Activated naive CD8-positive, alpha-beta T cell (primary cell): ENCODE measurements around the gene CIART.
"Not testable (repeated sequence)": the region's sequence is repeated elsewhere in the genome, so short reads cannot be mapped to it uniquely, and the experiment has no call there.

Source experiments
- H3K27ac Mint-ChIP-seq: one replicate; pipeline ENCODE4 v1.8.0; 2021; ENCODE audit warnings: mixed read lengths
- H3K27me3 Mint-ChIP-seq: one replicate; pipeline ENCODE4 v1.8.0; 2021; ENCODE audit warnings: mixed read lengths
- H3K36me3 Mint-ChIP-seq: one replicate; pipeline ENCODE4 v1.8.0; 2021; ENCODE audit warnings: mixed read lengths
- H3K4me1 Mint-ChIP-seq: one replicate; pipeline ENCODE4 v1.8.0; 2021; ENCODE audit warnings: low read depth, mixed read lengths
- H3K4me3 Mint-ChIP-seq: one replicate; pipeline ENCODE4 v1.8.0; 2021; ENCODE audit warnings: mild to moderate bottlenecking, mixed read lengths
- H3K9me3 Mint-ChIP-seq: one replicate; pipeline ENCODE4 v1.8.0; 2021; ENCODE audit warnings: low read depth, mixed read lengths

The CIART gene, protein sequence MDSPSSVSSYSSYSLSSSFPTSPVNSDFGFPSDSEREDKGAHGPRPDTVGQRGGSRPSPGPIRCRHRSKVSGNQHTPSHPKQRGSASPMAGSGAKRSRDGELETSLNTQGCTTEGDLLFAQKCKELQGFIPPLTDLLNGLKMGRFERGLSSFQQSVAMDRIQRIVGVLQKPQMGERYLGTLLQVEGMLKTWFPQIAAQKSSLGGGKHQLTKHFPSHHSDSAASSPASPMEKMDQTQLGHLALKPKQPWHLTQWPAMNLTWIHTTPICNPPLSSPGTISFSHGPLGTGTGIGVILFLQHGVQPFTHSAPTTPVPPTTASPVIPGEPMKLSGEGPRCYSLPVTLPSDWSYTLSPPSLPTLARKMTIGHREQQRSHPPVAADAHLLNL

DNA sequence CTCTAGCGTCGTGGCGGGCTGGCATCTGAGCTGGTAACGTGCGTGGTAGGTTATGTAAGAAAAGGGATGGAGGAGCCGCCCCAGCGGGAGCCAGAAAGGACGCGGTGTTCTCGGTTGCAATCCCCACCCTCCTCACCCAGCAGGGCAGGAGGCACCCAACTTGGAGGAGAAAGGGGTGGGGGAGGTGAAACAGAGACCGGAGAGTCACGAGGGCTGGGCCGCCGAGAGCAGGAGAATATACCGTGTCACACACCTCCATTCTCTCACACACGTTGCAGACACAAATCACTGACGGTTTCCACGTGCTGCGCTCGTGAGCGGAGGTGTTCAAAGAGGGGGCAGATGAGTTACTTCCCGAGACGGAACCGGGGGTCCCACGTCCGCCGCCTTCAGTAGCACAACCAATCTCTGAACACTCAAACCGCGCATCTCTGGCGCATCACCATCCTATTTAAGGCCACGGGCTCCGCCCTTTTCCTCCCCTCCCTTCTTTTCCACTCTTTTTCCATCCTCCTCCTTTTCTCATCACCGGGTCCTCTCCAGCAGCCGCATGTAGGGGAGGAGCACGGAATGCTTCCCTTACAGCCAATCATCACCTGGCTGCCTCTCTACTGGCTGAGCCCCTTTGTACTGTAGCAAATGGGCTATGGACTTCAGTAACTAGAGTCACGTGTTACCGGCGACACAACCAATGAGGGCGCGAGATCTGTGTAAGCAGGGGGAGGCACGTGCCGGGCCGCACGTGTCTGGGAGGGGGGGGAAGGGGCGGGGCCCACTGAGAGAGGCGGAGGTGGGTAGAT lies at the start of gene CIART:
CIART (plus strand) TSS at position 797 of the 800 bp plus-strand sequence. CDS start 714 bp downstream, outside the sequence.
- Mint-ChIP-seq H3K36me3 (no peaks in the 10 kb centered on the region), H3K27ac (peak within 1 kb of the TSS; percentile 96)

DNA sequence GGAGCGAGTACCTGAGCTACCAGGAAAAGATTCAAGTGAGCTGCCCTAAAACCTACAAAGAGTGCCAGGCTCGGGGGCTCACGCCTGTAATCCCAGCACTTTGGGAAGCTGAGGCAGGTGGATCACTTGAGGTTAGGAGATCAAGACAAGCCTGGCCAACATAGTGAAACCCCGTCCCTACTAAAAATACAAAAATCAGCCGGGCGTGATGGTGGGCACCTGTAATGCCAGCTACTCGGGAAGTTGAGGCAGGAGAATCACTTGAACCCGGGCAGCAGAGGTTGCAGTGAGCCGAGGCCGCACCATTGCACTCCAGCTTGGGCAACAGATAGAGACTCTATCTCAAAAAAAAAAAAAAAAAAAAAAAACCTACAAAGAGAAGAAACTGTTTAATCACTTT lies 49.4 kb upstream of the CIART start:
- H3K4me3 Mint-ChIP-seq, H3K36me3 Mint-ChIP-seq, H3K27ac Mint-ChIP-seq, H3K27me3 Mint-ChIP-seq, H3K9me3 Mint-ChIP-seq: not testable (repeated sequence)
- H3K4me1 Mint-ChIP-seq, result peaks cover 15% of the 10 kb centered on the region

More for the DNA sequence above, at the start of gene CIART:
- Mint-ChIP-seq H3K27me3 (no peaks in the 10 kb centered on the region), H3K4me1 (peaks cover 28% of the 10 kb centered on the region), H3K4me3 (peak within 1 kb of the TSS; percentile 87), H3K9me3 (no peaks in the 10 kb centered on the region)

DNA sequence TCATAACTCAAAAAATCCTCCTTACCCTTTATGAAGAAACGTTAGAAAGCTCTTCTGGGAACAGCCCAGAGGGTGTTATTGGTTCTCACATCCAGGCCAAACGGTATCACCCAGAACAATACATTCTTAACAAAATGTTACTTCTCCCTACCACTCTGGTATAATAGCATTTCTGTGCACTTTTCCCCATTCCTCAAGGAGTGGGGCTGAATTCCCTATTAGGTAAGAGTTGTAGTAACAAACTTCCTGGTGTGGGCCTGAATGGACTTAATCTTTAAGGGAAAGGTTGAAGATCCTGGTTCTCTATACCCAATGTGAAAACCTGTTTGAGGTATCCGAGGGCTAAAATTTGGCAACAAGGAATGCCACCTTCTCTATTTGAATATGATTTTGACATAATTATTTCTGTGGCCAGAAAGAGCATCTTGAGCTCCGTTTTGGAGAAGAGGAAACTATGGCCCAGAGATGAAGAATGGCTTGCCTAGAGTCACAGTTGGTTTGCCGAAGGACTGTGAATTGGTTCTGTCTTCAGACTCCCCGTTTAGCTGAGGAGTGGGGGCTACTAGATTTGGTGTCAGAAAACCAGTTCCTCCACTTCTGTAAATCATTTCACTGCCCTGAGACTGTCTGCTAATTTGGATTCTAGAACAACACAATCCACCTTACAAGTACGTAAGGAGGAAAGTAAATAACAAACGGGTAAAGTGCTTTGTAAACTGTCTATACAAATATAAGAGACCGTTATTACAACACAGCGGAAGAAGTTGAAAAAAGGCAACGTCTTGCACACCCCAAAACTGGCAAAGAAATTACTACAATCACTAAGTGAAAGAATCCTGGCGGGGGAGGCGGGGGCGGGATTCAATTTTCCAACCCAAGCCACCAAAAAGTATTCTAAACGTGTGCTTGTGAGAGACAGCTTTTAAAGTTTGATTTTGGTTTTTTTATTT lies 48.7 kb upstream of the CIART start:
- H3K27me3 Mint-ChIP-seq, result no peaks in the 10 kb centered on the region

DNA sequence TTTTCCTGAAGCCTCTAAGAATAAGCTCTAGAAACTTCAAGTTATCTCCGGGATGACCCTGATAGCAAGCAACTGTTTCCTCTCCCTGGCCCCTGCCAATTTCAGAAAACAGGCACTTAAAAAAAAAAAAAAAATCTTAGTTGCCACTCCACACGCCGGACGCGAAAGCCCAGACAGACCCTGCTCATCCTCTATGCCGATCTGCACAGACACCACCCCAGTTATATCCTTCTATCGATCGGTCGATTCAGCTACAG lies 48.1 kb upstream of the CIART start:
- Mint-ChIP-seq H3K4me1 (peaks cover 15% of the 10 kb centered on the region), H3K9me3 (no peaks in the 10 kb centered on the region), H3K4me3 (no peak overlapping the region), H3K36me3 (peaks cover 2% of the 10 kb centered on the region), H3K27me3 (no peaks in the 10 kb centered on the region), H3K27ac (peak overlapping the region; percentile 93)

More for the DNA sequence above, 48.7 kb upstream of the CIART start:
- Mint-ChIP-seq H3K4me1 (peaks cover 15% of the 10 kb centered on the region), H3K4me3 (no peak overlapping the region), H3K36me3 (peaks cover 4% of the 10 kb centered on the region), H3K27ac (peak overlapping the region; percentile 93), H3K9me3 (no peaks in the 10 kb centered on the region)

DNA sequence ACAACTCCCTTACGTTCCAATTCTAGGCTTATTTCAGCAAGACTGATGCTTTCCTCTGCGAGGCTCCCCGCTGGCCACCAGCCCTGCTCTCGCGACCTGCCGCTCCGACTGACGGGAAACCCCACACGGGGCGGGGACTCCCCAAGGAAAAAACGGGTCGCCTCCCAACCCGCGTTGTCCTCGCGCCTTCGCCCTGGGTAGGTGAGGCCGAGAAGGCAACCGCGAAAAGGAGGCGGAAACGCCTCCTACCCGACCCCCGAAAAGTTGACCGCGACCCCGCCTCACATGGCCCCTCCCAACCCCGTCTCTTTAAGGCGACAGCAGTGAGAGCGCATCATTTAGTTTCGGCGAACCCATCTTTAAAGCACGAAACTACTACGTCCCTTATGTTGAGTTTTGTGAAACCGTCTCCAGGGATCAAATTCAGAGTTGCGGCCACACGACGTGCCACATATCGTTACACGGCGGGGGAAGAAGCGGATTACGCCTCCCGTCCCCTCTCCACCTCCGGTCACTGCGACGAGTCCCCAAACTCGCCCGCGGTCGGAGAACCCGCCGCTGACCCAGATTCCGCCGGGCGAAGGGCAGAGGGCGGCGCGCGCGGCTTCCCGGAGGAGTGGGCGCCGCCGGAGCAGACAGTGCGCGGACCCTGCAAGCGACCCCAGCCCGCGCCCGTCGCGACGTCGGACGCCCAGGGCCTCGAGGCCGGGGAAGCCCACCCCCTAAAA lies 47.6 kb upstream of the CIART start:
- Mint-ChIP-seq H3K4me1 (peaks cover 15% of the 10 kb centered on the region), H3K27me3 (peaks cover 2% of the 10 kb centered on the region), H3K9me3 (no peaks in the 10 kb centered on the region), H3K4me3 (no peak overlapping the region), H3K27ac (peak overlapping the region; percentile 93), H3K36me3 (peaks cover 2% of the 10 kb centered on the region)

DNA sequence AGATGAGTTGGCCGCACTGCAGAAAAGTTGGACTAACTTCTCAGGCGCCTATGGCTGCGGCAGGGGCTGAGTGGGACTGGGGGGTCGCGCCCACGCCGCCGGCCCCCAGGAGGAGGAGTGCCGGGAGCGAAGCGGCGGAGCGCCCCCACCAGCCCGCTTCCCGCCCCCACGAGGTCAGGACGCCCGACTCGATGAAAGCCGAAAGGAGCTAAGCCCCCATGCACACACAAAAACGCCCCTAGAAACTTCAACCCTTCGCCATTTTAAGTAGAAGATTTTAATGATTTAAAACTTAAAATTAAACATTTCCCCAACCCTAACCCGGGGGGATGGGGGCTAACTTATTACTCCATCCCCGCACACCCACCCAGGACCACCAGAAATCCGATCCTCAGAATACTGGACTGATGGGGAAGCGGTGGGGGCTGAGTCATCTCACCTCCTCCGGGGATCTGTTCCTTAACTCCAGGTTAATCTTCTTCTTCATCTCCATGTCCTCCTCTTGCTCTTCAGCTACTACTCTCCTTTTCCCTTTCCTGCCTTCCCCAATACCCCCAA lies 47.0 kb upstream of the CIART start:
- H3K4me1 Mint-ChIP-seq, result peaks cover 15% of the 10 kb centered on the region
- H3K27ac Mint-ChIP-seq, result no peak overlapping the region
- no peak overlapping the region for H3K4me3 Mint-ChIP-seq
- peaks cover 2% of the 10 kb centered on the region for H3K36me3 Mint-ChIP-seq
- peaks cover 2% of the 10 kb centered on the region for H3K27me3 Mint-ChIP-seq
- no peaks in the 10 kb centered on the region for H3K9me3 Mint-ChIP-seq

DNA sequence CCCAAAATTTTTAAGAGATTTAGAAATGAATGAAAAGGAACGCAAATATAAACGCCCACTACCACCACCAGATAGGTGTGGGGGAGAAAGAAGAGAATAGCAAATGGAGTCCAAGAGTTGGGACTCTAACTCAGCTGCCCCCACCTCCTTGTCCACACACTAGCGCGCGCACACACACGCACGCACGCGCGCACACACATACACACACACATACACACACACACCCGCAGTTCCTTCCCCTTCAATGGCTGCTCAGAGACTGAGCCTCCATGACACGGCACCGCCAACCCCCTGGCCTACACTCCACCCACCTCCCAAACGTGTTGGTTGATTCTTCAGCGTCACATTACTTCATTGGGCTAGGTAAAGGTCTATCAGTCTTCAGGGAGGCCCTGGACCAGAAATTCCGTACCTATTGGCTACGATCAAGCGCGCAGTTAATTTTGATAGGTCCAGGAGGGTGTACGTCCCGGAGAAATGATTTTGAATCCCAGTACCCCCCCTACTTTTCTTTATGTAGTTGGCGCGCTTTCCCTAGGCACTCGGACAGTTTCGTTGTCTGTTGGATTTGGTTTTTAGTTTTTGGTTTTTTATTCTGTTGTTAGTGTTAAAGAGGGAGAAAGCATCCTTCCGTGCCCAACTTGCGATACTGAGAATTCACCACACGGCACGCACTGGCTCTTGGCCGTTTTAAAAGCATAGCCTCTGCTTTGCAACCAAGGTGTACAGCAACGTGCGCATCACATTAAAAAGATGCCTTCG lies 46.3 kb upstream of the CIART start, which contains the start of gene ANP32E:
ANP32E (minus strand) TSS at position 261 of the 762 bp plus-strand sequence. CDS start 326 bp downstream, outside the sequence.
- peak within 1 kb of the TSS; percentile 93 for H3K27ac Mint-ChIP-seq
- peaks cover under 1% of the 10 kb centered on the region for H3K36me3 Mint-ChIP-seq
- no peaks in the 10 kb centered on the region for H3K9me3 Mint-ChIP-seq
- H3K4me1 Mint-ChIP-seq, result peaks cover 15% of the 10 kb centered on the region
- H3K4me3 Mint-ChIP-seq, result no peak within 1 kb of the TSS
- H3K27me3 Mint-ChIP-seq, result peaks cover 2% of the 10 kb centered on the region

DNA sequence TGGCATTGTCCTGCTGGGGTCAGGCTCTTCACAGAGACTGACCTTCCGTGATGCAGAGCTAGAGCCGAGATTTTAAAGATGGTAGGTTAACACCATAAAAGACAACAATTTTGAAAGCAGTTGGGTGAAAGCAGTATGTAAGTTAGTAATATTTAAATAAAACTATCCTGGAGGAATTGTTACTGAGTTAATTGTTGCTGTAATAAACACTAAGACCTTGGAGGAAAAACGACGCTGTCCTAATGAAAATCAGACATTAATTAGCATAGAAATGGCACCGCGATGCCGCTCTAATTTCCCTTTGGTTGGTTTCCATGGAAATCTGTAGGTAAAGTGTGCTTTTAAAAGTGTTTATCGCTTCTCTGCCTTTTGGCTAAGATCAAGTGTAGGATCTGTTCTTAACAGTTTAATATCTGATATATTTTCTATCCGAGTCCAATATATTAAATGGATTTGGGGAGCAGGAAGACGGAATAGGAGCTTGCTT lies 45.7 kb upstream of the CIART start:
- peaks cover 15% of the 10 kb centered on the region for H3K4me1 Mint-ChIP-seq
- H3K9me3 Mint-ChIP-seq, result no peaks in the 10 kb centered on the region
- no peaks in the 10 kb centered on the region for H3K36me3 Mint-ChIP-seq
- H3K27me3 Mint-ChIP-seq, result peaks cover 2% of the 10 kb centered on the region
- no peak overlapping the region for H3K27ac Mint-ChIP-seq
- H3K4me3 Mint-ChIP-seq, result no peak overlapping the region

DNA sequence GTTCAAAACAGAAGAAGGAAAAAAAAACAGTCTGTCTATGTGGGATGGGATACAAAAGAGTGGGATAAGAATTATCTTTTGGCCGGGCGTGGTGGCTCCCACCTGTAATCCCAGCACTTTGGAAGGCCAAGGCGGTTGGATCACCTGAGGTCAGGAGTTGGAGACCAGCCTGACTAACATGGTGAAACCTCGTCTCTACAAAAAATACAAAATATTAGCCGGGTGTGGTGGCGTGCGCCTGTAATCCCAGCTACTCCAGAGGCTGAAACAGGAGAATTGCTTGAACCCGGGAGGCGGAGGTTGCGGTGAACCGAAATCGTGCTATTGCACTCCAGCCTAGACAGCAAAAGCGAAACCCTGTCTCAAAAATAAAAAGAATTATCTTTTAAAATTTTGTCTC lies 45.2 kb upstream of the CIART start:
- H3K27me3 Mint-ChIP-seq, H3K27ac Mint-ChIP-seq, H3K9me3 Mint-ChIP-seq, H3K36me3 Mint-ChIP-seq: not testable (repeated sequence)
- H3K4me1 Mint-ChIP-seq, result peaks cover 15% of the 10 kb centered on the region
- peak overlapping the region; percentile 38 for H3K4me3 Mint-ChIP-seq

DNA sequence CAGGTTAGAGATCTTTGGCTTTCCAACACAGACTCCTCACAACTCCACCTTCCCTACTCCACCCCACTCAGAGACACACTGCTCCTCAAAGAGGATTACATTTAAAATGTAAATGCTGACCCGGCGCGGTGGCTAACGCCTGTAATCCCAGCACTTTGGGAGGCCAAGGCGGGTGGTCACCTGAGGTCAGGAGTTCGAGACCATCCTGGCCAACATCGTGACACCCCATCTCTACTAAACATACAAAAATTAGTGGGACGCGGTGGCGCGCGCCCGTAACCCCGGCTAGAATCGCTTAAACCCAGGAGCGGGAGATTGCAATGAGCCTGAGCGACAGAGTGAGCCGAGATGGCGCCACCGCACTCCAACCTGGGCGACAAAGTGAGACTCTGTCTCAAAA lies 44.6 kb upstream of the CIART start:
- H3K27me3 Mint-ChIP-seq, result peaks cover 2% of the 10 kb centered on the region
- H3K4me1 Mint-ChIP-seq, result peaks cover 14% of the 10 kb centered on the region
- H3K27ac Mint-ChIP-seq, result no peak overlapping the region
- no peaks in the 10 kb centered on the region for H3K36me3 Mint-ChIP-seq
- no peaks in the 10 kb centered on the region for H3K9me3 Mint-ChIP-seq
- H3K4me3 Mint-ChIP-seq, result peak overlapping the region; percentile 38

DNA sequence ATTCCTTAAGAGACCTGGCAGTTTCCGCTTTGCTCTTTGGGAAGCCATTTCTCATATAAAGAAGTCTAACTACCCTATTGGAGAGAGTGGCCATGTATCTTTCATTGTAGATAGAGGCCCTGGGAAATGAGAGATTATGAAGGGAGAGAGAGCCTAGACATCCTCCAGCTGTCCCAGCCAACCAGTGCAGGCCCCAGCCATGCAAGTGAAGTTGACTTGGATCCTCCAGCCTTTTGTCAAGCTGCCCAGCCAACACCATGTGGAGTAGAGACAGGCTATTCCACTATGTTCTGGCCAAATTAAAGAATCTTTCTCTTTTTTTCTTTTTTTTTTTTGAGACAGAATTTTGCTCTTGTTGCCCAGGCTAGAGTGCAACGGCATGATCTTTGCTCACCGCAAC lies 39.4 kb upstream of the CIART start:
- Mint-ChIP-seq H3K36me3 (no peaks in the 10 kb centered on the region), H3K4me1 (no peaks in the 10 kb centered on the region), H3K27ac (no peak overlapping the region), H3K27me3 (peaks cover 2% of the 10 kb centered on the region), H3K9me3 (no peaks in the 10 kb centered on the region), H3K4me3 (no peak overlapping the region)

DNA sequence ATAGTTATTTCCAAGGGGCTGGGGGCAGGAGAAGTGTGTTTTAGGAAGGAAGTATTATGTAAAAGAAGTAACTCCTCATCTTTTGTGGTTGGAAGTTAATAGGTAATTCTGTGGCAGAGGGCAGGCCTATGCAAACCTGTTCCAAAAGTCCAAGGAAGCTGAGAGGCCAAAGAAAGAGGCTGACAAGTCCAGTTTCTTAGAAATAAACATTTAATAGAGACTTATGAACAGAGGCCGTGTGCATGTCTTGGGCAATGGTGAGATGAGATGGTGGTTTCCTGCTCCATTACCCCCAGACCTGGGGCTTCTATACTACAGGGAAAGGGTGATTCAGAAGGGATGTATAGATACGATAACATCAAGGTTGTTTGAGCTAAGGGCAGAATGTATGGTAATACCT lies 32.4 kb upstream of the CIART start:
- Mint-ChIP-seq H3K4me1 (no peaks in the 10 kb centered on the region), H3K27ac (no peak overlapping the region), H3K9me3 (no peaks in the 10 kb centered on the region), H3K27me3 (no peaks in the 10 kb centered on the region), H3K4me3 (no peak overlapping the region), H3K36me3 (no peaks in the 10 kb centered on the region)

DNA sequence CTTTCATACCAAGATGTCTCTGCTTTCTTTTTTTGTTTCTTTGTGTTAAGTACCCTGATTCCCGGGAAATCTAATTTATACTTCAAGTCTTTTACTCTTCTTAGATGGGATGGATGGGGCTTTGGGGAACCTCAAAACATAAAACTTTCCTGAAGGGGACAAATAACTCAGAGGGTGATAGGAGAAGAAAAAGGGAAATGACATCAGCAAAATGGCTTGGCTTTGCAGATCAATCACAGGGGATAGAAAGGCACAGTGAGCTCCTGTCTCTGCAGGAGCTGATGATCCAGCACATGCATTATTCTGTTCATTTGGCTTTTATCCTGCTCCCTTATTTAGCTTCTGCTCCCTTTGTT lies 26.2 kb upstream of the CIART start:
- no peak overlapping the region for H3K27ac Mint-ChIP-seq
- no peaks in the 10 kb centered on the region for H3K36me3 Mint-ChIP-seq
- peaks cover 15% of the 10 kb centered on the region for H3K4me1 Mint-ChIP-seq
- peak overlapping the region; percentile 84 for H3K4me3 Mint-ChIP-seq
- H3K9me3 Mint-ChIP-seq, result no peaks in the 10 kb centered on the region
- H3K27me3 Mint-ChIP-seq, result peaks cover 9% of the 10 kb centered on the region
